Stimulated activated CD8-positive, alpha-beta memory T cell treated with anti-CD3 and anti-CD28 coated beads, Interleukin-2, amount 100 ng/mL, for 1 hour (primary cell): ENCODE results near the gene RBM4B.
"Not testable (repeated sequence)": the region's sequence is repeated elsewhere in the genome, so short reads cannot be mapped to it uniquely, and the experiment has no call there.

ENCODE experiments used
- DNase-seq, 2 donors: peaks; one replicate each; pipeline ENCODE4 v3.0.0-alpha.2; 2020; ENCODE audit warnings: low read depth in 2 of 2

RBM4B gene

GRCh38 chr11:66641834-66642233 lies 35.9 kb downstream of the RBM4B start:
- no peak for DNase-seq

- not testable (repeated sequence) for DNase-seq
These were observed 37.8 kb downstream of the RBM4B start for GRCh38 chr11:66639814-66640340.

GRCh38 chr11:66639066-66639813 lies 38.4 kb downstream of the RBM4B start:
- no peak for DNase-seq

- peak; percentile 88 to 91 for DNase-seq
These were observed 39.3 kb downstream of the RBM4B start, which contains the start of gene RBM4 for GRCh38 chr11:66638177-66639065. RBM4 (plus strand) TSS chr11:66638703; CDS start chr11:66639712, 1,009 bp downstream.

GRCh38 chr11:66637557-66638176 lies 40.0 kb downstream of the RBM4B start:
- no peak for DNase-seq

GRCh38 chr11:66636411-66636810 lies 41.3 kb downstream of the RBM4B start:
- no peak for DNase-seq

GRCh38 chr11:66632952-66633351 lies 44.7 kb downstream of the RBM4B start:
- no peak for DNase-seq

GRCh38 chr11:66631883-66632282 lies 45.8 kb downstream of the RBM4B start:
- DNase-seq, result no peak

- no peak for DNase-seq
These were observed 48.3 kb downstream of the RBM4B start for GRCh38 chr11:66629356-66629755.

- no peak for DNase-seq
These were observed 49.6 kb downstream of the RBM4B start for GRCh38 chr11:66628061-66628603.

- no peak for DNase-seq
These were observed 50.8 kb downstream of the RBM4B start for GRCh38 chr11:66626926-66627325.

GRCh38 chr11:66626382-66626781 lies 51.3 kb downstream of the RBM4B start:
- DNase-seq, result no peak

GRCh38 chr11:66625752-66626149 lies 51.9 kb downstream of the RBM4B start:
- no peak for DNase-seq

GRCh38 chr11:66625041-66625751 lies 52.5 kb downstream of the RBM4B start:
- DNase-seq, result no peak

- DNase-seq, result no peak
These were observed 53.2 kb downstream of the RBM4B start for GRCh38 chr11:66624450-66624849.

GRCh38 chr11:66619080-66619554 lies 58.6 kb downstream of the RBM4B start:
- no peak for DNase-seq

GRCh38 chr11:66617155-66617834 lies 60.4 kb downstream of the RBM4B start:
- no peak for DNase-seq

- peak; percentile 93 to 98 for DNase-seq
These were observed 61.1 kb downstream of the RBM4B start, which contains the start of gene RBM14 for GRCh38 chr11:66616379-66617154. RBM14 (plus strand) TSS chr11:66616630; CDS start chr11:66616721, 91 bp downstream.
